Calu3 (cell line): ENCODE results near the gene CD164L2. TPM values are rescaled to one million over a fixed set of nuclear protein-coding genes. Genes with fewer than 3 reads are reported as not detected.
A peak's percentile ranks its signal among the peaks of the same experiment; 100 is the strongest.
"Not testable (repeated sequence)": the region's sequence is repeated elsewhere in the genome, so short reads cannot be mapped to it uniquely, and the experiment has no call there.

ENCODE experiments used
- Bru-seq: library from RNA; stranded (reverse); fragments of 400-500 nt; gene quantifications from one replicate; lab custom pipeline; 2021; lab: Mats Ljungman, UMichigan
- BruChase-seq, 2 experiments: library from RNA; stranded (reverse); fragments of 400-500 nt; gene quantifications; one replicate each; lab custom pipeline; 2021; lab: Mats Ljungman, UMichigan
- BruUV-seq: library from RNA; stranded (reverse); fragments of 400-500 nt; replicated peaks from 2 replicates; lab custom pipeline; 2021; lab: Mats Ljungman, UMichigan
- CTCF ChIA-PET: fragments of 300-600 bp; sonication (Branson Sonifier 250); formaldehyde crosslinking; loops from one replicate; lab custom pipeline; 2022; ENCODE audit warnings: antibody characterized with exemption; lab: Charles Lee
- DNase-seq: peaks from one replicate; pipeline ENCODE4 v3.0.0; 2022
- H3K27ac Mint-ChIP-seq: one replicate; pipeline ENCODE4 v1.8.0; 2022; ENCODE audit warnings: mixed read lengths; ENCODE audit not compliant: unreplicated experiment
- H3K27me3 Mint-ChIP-seq: one replicate; pipeline ENCODE4 v1.8.0; 2022; ENCODE audit warnings: mixed read lengths; ENCODE audit not compliant: unreplicated experiment
- H3K36me3 Mint-ChIP-seq: one replicate; pipeline ENCODE4 v1.8.0; 2022; ENCODE audit warnings: mild to moderate bottlenecking, moderate library complexity, mixed read lengths; ENCODE audit not compliant: insufficient read depth, unreplicated experiment
- H3K4me1 Mint-ChIP-seq: one replicate; pipeline ENCODE4 v1.8.0; 2022; ENCODE audit warnings: mild to moderate bottlenecking, low read depth, mixed read lengths; ENCODE audit not compliant: unreplicated experiment
- H3K4me3 Mint-ChIP-seq: one replicate; pipeline ENCODE4 v1.8.0; 2022; ENCODE audit warnings: mild to moderate bottlenecking, low read depth, moderate library complexity, mixed read lengths; ENCODE audit not compliant: unreplicated experiment
- H3K9me3 Mint-ChIP-seq: one replicate; pipeline ENCODE4 v1.8.0; 2022; ENCODE audit warnings: low read depth, mixed read lengths; ENCODE audit not compliant: unreplicated experiment
- intact Hi-C: fragments of 100-400 bp; cut with micrococcal nuclease; formaldehyde crosslinking; loops from one replicate; pipeline ENCODE4 v1.10.0; 2022; ENCODE audit not compliant: unreplicated experiment
- long read RNA-seq: library from polyadenylated mRNA; stranded (forward); transcript quantifications from one replicate; pipeline ENCODE4 v2.0.0, GENCODE V29; 2022
- total RNA-seq: library from RNA; stranded (reverse); gene quantifications from 2 replicates; pipeline ENCODE4 v1.2.3, GENCODE V29; 2022
- TF ChIP-seq, protein P1 (sequence below): fragments of 200-600 bp; IDR thresholded peaks from one replicate; pipeline ENCODE4 v1.8.0; 2022; ENCODE audit warnings: antibody characterized with exemption; ENCODE audit not compliant: unreplicated experiment

Gene CD164L2
- total RNA-seq (not detected in 2 replicates), Bru-seq, nascent RNA (not detected), BruChase-seq, experiment 1, labeled RNA remaining after a 6-hour chase (not detected), BruChase-seq, experiment 2, labeled RNA remaining after a 2-hour chase (not detected)
- long read RNA-seq = 0 reads

- no peak within 1 kb of the TSS for H3K4me3 Mint-ChIP-seq
- CTCF ChIA-PET = no interaction called here
These were observed at the start of gene CD164L2 for GRCh38 chr1:27383039-27383605. CD164L2 (minus strand) TSS chr1:27383333; CDS start chr1:27383239, 94 bp downstream.

GRCh38 chr1:27432725-27433124 is 49.6 kb upstream of the CD164L2 start:
- intact Hi-C loops, H3K4me1 Mint-ChIP-seq, H3K36me3 Mint-ChIP-seq, H3K4me3 Mint-ChIP-seq, H3K9me3 Mint-ChIP-seq, DNase-seq, CTCF ChIA-PET, BruUV-seq, H3K27me3 Mint-ChIP-seq, H3K27ac Mint-ChIP-seq: not testable (repeated sequence)

More at GRCh38 chr1:27383039-27383605, at the start of gene CD164L2:
- DNase-seq = peak; percentile 52
- peaks cover 42% of the 10 kb centered on the region for H3K27me3 Mint-ChIP-seq
- TF ChIP-seq, protein P1, sequence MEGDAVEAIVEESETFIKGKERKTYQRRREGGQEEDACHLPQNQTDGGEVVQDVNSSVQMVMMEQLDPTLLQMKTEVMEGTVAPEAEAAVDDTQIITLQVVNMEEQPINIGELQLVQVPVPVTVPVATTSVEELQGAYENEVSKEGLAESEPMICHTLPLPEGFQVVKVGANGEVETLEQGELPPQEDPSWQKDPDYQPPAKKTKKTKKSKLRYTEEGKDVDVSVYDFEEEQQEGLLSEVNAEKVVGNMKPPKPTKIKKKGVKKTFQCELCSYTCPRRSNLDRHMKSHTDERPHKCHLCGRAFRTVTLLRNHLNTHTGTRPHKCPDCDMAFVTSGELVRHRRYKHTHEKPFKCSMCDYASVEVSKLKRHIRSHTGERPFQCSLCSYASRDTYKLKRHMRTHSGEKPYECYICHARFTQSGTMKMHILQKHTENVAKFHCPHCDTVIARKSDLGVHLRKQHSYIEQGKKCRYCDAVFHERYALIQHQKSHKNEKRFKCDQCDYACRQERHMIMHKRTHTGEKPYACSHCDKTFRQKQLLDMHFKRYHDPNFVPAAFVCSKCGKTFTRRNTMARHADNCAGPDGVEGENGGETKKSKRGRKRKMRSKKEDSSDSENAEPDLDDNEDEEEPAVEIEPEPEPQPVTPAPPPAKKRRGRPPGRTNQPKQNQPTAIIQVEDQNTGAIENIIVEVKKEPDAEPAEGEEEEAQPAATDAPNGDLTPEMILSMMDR = no peak
- intact Hi-C loops = no loop called here
- H3K36me3 Mint-ChIP-seq = no peaks in the 10 kb centered on the region
- no peak within 1 kb of the TSS for H3K27ac Mint-ChIP-seq
- peaks cover 8% of the 10 kb centered on the region for H3K4me1 Mint-ChIP-seq
- H3K9me3 Mint-ChIP-seq = no peaks in the 10 kb centered on the region
- no TSS peak for BruUV-seq

- CTCF ChIA-PET = no interaction called here
- peaks cover 4% of the 10 kb centered on the region for H3K36me3 Mint-ChIP-seq
- DNase-seq = no peak
- H3K4me3 Mint-ChIP-seq = no peak overlapping the region
- H3K9me3 Mint-ChIP-seq = no peaks in the 10 kb centered on the region
- H3K4me1 Mint-ChIP-seq = no peaks in the 10 kb centered on the region
- intact Hi-C loops = no loop called here
- BruUV-seq = no TSS peak
- H3K27me3 Mint-ChIP-seq = no peaks in the 10 kb centered on the region
- no peak overlapping the region for H3K27ac Mint-ChIP-seq
- TF ChIP-seq, protein P1 = no peak
These were observed 48.4 kb upstream of the CD164L2 start for GRCh38 chr1:27431601-27431940.

DNA sequence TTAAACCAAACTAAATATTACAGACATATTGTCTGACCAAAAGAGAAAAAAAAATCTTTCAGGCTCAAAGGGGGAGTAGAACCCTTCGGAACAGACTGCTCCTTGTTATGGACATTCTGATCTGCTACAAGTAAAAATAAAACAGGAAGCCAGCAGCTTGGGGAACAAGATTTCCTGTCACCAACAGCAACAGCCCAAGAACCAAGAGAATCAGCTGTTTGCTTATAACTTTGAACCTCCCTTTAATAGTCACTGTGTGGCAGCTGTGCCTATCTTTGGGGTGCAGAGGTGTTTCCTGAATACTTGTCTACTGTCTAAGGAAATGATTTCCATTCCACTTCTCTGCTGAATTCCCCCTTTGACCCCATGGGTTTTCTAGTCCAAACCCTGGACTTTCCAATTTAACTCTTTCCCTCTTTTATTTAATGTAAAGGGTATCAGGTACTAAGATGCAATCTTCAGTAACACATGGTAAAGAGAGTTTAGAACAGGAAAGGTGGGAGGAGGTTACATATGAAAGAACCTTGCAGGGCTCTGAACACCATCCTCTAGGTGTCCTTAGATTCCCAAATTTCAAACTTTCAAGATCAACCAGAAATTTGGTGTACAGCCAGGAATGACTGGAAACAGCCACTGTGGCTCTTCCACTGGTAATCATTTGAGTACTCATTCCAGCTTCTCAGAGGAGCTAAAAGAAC is 47.9 kb upstream of the CD164L2 start:
- intact Hi-C loops = no loop called here
- H3K27me3 Mint-ChIP-seq = no peaks in the 10 kb centered on the region
- H3K36me3 Mint-ChIP-seq = peaks cover 7% of the 10 kb centered on the region
- no peaks in the 10 kb centered on the region for H3K9me3 Mint-ChIP-seq
- BruUV-seq = no TSS peak
- no peak for DNase-seq
- CTCF ChIA-PET = interaction anchor here (0.6 kb wide), 1 partner anchor 326 kb away, joined by 3 read pairs; no protein-coding TSS in a partner anchor
- H3K4me3 Mint-ChIP-seq = no peak overlapping the region
- TF ChIP-seq, protein P1 = no peak
- no peak overlapping the region for H3K27ac Mint-ChIP-seq
- no peaks in the 10 kb centered on the region for H3K4me1 Mint-ChIP-seq

DNA sequence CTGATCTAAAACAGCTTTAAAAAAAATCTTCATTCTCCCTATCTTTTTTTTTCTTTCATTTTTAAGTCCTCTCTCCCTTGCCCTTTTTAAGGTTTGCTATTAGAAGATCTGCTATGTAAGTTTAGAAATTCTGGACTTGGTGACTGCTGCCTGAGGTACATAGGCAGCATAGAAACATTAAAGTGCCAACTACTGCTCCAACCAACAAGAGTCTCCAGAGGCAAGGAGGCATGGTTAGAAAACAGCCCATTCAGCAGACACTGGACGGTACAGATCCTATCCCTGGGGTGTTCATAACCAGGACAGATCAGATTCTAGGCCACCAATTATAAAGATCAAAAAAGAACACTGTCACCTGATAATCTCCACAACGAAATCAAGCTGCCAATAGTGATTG is 45.9 kb upstream of the CD164L2 start:
- H3K9me3 Mint-ChIP-seq = no peaks in the 10 kb centered on the region
- TF ChIP-seq, protein P1 = no peak
- H3K27ac Mint-ChIP-seq = no peak overlapping the region
- DNase-seq = no peak
- no TSS peak for BruUV-seq
- no peaks in the 10 kb centered on the region for H3K4me1 Mint-ChIP-seq
- intact Hi-C loops = no loop called here
- H3K36me3 Mint-ChIP-seq = peaks cover 16% of the 10 kb centered on the region
- no peaks in the 10 kb centered on the region for H3K27me3 Mint-ChIP-seq
- CTCF ChIA-PET = no interaction called here
- no peak overlapping the region for H3K4me3 Mint-ChIP-seq
